ENCODE data around the gene CD52.

CD52 gene

DNA sequence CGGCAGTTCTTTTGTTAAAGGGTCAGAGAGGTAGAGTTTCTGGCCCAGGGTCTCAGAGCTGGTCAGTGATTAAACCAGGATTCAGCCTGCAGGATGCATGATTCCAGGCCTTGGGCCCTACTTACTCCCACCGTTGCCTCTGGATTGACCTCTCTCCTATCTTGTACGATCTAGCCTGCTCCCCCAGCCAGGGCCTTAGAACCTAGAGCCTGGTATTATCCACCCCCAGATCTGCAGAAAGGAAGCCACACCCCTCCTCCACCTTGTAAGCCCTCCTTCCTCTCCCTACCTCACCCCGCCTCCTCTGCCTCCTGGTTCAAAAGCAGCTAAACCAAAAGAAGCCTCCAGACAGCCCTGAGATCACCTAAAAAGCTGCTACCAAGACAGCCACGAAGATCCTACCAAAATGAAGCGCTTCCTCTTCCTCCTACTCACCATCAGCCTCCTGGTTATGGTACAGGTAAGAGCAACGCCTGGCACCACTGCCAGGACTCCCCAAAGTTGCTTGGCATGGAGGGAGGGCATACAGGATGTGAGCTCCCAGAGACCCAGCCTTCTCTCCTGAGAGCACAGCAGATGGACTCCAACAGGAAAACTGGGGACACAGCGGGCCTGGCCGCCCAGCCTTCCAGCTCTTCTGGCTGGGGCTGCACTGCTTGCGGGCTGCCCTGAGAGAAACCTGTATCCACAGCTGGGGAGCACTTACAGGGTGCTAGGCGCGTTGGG is at the start of gene CD52:
Gene CD52, plus strand, starts transcription at position 347 of the 726 bp plus-strand sequence. Its CDS starts 60 bp downstream, at position 407.
- no peak for DNase-seq
- intact Hi-C loops (cut with DNase I): no loop called here

GRCh38 chr1:26268290-26269197 is 49.2 kb upstream of the CD52 start:
- intact Hi-C loops (cut with DNase I): no loop called here
- no peak for DNase-seq

DNA sequence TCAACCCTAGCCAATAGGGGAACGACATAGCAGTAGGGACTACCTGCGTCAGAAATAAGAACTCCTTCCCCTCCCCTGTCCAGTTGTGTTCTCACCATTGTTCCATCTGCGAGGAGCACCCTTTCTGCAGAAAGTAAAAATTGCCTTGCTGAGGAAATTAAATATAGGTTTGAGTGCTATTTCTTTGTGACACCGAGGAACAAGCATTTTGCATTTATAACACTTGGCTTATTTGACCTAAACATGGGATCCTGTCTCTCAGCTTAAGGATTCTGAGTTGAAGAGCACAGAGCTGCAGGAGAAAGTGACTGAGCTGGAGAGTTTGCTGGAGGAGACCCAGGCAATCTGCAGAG is 48.6 kb upstream of the CD52 start:
- DNase-seq: no peak
- intact Hi-C loops (cut with DNase I): no loop called here

- DNase-seq: no peak
- intact Hi-C loops (cut with DNase I): loop anchor here (2.0 to 5.0 kb wide), 2 partner anchors 43 to 46 kb away; partner anchors contain the start of gene CEP85
These were observed 42.8 kb upstream of the CD52 start for GRCh38 chr1:26274801-26275425.

DNA sequence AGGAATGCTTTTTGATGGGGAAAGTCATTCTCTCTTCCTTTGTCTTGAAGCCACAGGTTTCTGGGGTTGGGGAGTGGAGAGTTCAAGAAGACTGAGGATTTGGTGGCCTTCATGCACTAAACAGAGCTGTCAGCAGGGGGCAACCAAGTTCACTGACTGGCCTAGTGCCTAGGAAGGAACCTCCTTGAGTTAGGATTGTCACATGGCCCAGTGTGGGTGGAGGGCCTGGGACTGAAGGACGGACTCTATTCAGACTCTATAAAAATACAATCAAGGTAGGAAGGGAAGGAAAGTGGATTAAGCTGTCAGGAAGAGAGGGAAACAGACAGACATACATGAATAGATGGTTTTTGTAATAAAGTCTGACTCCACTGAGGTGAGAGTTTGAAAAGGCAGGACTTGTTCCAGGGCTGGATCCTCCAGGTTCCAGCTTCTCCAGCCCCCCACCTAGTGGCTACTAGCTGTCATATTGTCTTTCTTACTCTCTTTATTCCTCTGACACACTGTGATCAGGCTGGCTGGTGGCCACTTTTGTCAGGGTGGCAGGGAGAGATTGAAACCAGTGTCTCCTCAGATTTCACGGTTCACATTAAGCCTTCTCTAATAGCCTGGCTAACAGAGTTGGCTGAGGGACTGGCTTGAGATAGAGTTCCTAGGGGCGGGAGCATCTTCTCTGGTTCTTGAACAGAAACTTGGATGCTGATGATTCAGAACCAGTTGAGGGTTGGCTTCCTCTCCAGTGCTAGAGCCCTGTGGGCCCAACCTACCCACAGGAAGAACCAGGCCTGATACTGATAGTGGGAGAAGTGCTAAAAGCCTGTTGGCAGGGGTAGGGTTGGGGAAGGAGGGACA is 42.0 kb upstream of the CD52 start:
- intact Hi-C loops (cut with DNase I): loop anchor here (2.0 to 5.0 kb wide), 2 partner anchors 44 to 45 kb away; partner anchors contain the start of gene CEP85
- peak in 8 of 10 donors; percentile 55 to 95 (median 78) for DNase-seq

DNA sequence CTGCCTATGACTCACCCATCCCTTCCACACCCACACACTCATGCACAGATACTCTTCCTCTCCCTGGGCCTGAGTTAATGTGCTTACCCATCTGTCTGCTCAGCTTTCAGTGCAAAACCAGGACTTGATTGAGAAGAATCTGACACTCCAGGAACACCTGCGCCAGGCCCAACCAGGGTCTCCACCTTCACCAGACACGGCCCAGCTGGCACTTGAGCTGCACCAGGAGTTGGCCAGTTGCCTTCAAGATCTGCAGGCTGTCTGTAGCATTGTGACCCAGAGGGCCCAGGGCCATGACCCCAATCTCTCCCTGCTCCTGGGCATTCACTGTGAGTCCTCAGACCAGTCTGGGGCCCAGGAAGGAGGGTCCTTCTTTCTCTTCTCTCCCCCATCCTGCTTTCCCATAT is 41.3 kb upstream of the CD52 start:
- DNase-seq: no peak
- intact Hi-C loops (cut with DNase I): loop anchor here (5.0 kb wide), 1 partner anchor 44 kb away; the partner anchor contains the start of gene CEP85

GRCh38 chr1:26277261-26277661 is 40.5 kb upstream of the CD52 start:
- DNase-seq: no peak
- intact Hi-C loops (cut with DNase I): loop anchor here (5.0 kb wide), 1 partner anchor 45 kb away; the partner anchor contains the start of gene CEP85

DNA sequence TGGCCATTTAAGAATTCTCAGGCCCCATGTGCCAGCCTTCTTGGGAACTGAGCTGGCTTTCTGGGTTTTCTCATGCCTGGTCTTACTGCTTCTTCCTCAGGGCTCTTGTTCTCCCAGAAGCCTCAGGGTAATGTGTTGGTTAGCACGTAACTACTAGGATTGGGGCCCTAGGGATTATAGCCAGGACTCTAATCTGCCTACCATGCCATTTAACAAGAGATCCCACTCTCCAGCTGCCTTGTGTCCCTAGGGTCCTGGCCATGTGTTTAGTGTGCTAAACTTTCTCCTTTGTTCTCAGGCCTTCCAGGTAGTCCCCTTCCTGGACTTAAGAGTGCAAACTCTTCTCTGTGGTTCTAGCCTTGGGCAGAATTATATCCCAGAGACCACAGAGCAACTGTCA is 40.0 kb upstream of the CD52 start:
- intact Hi-C loops (cut with DNase I): loop anchor here (5.0 kb wide), 1 partner anchor 45 kb away; the partner anchor contains the start of gene CEP85

GRCh38 chr1:26278303-26278702 is 39.5 kb upstream of the CD52 start:
- intact Hi-C loops (cut with DNase I): loop anchor here (5.0 kb wide), 1 partner anchor 46 kb away; the partner anchor contains the start of gene CEP85
- DNase-seq: peak in 1 of 10 donors; percentile 34

More for the DNA sequence above, 40.0 kb upstream of the CD52 start:
- no peak for DNase-seq

GRCh38 chr1:26278724-26279455 is 38.9 kb upstream of the CD52 start:
- intact Hi-C loops (cut with DNase I): loop anchor here (5.0 kb wide), 1 partner anchor 47 kb away; the partner anchor contains the start of gene CEP85
- DNase-seq: no peak

DNA sequence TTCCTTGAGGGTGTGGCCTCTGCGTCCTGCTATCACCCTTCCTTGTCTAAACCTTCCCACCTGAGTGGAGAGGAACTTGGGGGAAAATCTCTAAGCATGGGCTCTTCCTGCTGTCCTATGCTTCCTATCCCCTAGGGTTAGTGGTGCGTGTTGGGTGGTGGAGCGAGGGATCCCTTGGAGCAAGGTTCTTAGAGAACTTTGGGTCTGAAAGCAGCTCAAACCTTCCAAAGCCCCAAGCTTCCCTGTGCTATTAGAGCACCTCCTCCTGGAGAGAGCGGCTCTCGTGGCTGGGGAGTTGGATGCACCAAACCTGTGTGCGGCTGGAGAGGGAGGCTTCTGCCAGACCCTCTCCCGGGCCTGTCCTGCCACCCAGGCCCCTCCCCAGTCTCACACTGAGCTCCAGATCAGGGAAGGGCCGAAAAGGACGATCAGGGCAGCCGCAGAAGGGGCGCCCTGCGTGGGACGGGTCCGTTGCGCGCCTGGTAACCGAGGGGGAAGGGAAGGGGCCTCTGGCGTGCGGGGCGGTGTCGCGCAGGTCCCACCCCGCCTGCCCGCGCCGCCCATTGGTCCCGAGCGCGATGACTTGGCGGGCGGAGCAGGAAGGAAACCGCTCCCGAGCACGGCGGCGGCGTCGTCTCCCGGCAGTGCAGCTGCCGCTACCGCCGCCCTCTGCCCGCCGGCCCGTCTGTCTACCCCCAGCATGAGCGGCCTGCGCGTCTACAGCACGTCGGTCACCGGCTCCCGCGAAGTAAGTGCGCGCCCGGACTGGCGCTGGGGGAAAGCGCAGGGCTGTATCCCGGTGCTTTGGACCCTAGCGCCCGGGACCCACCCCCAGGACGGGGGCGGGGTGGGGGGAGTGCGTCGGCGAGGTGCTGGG is 38.1 kb upstream of the CD52 start, which contains the start of gene SH3BGRL3:
Gene SH3BGRL3, plus strand, starts transcription at position 631 of the 877 bp plus-strand sequence. Its CDS starts 70 bp downstream, at position 701.
- intact Hi-C loops (cut with DNase I): loop anchor here (5.0 kb wide), 1 partner anchor 47 kb away; the partner anchor contains the start of gene CEP85
- peak; percentile 76 to 97 (median 88) for DNase-seq

- DNase-seq: peak in 1 of 10 donors; percentile 29
- intact Hi-C loops (cut with DNase I): no loop called here
These were observed 37.3 kb upstream of the CD52 start for GRCh38 chr1:26280333-26281042.

GRCh38 chr1:26281091-26281958 is 36.4 kb upstream of the CD52 start:
- DNase-seq: no peak
- intact Hi-C loops (cut with DNase I): no loop called here

- intact Hi-C loops (cut with DNase I): no loop called here
- DNase-seq: no peak
These were observed 35.8 kb upstream of the CD52 start for GRCh38 chr1:26281971-26282370.

GRCh38 chr1:26282401-26282918 is 35.3 kb upstream of the CD52 start:
- intact Hi-C loops (cut with DNase I): no loop called here
- no peak for DNase-seq

Data from posterior cingulate gyrus (tissue), 11 donors.